A549 (cell line): ENCODE data around the gene TMEM19.

Experiments
- EP300 ChIP-seq, 2 experiments: fragments of >200 bp; sonication (Bioruptor Twin); formaldehyde crosslinking; IDR thresholded peaks; 2 replicates in 1 of 2; 3 replicates in 1 of 2; pipeline ENCODE4 v1.6.1; 2016 to 2017
- ESRRA ChIP-seq: fragments of 150-350 bp; IDR thresholded peaks from 2 replicates; pipeline ENCODE4 v1.6.1; 2014; ENCODE audit warnings: mild to moderate bottlenecking, low read length, borderline replicate concordance
- MAFK ChIP-seq: fragments of 450-650 bp; IDR thresholded peaks from 2 replicates; pipeline ENCODE4 v1.6.1; 2014; ENCODE audit not compliant: partially characterized antibody
- MYC ChIP-seq: IDR thresholded peaks from 2 replicates; pipeline ENCODE4 v1.6.1; 2012; ENCODE audit warnings: mild to moderate bottlenecking, inconsistent platforms, low read length, improper control_type of control experiment, borderline replicate concordance
- PHF8 ChIP-seq: fragments of 200-600 bp; sonication (generic); IDR thresholded peaks from 2 replicates; pipeline ENCODE4 v1.6.1; 2016; ENCODE audit warnings: low read depth, mild to moderate bottlenecking, antibody characterized with exemption, moderate library complexity, borderline replicate concordance
- POLR2A ChIP-seq: IDR thresholded peaks from 2 replicates; pipeline ENCODE4 v1.6.1; 2012; ENCODE audit warnings: mild to moderate bottlenecking, low read length
- RNF2 ChIP-seq: fragments of 200-600 bp; sonication (generic); IDR thresholded peaks from 2 replicates; pipeline ENCODE4 v1.6.1; 2016; ENCODE audit warnings: low read depth, mild to moderate bottlenecking, antibody characterized with exemption, moderate library complexity, borderline replicate concordance
- SMC3 ChIP-seq: fragments of >200 bp; sonication (Bioruptor Twin); formaldehyde crosslinking; IDR thresholded peaks from 3 replicates; pipeline ENCODE4 v1.6.1; 2018; ENCODE audit warnings: inconsistent platforms
- SREBF2 ChIP-seq: fragments of 450-650 bp; IDR thresholded peaks from 2 replicates; pipeline ENCODE4 v1.6.1; 2014; ENCODE audit warnings: mild to moderate bottlenecking, moderate library complexity
- TF ChIP-seq, protein P1 (sequence below): fragments of >200 bp; sonication (Bioruptor Twin); formaldehyde crosslinking; IDR thresholded peaks from 2 replicates; pipeline ENCODE4 v1.6.1; 2016
- TF ChIP-seq, protein P2 (sequence below): fragments of >200 bp; sonication (Bioruptor Twin); formaldehyde crosslinking; IDR thresholded peaks from 3 replicates; pipeline ENCODE4 v1.5.1; 2016
- TF ChIP-seq, protein P3 (sequence below): IDR thresholded peaks from 2 replicates; pipeline ENCODE4 v1.6.1; 2012
- TF ChIP-seq, protein P4 (sequence below): fragments of 450-650 bp; IDR thresholded peaks from 2 replicates; pipeline ENCODE4 v1.6.1; 2014; ENCODE audit warnings: antibody characterized with exemption
- TF ChIP-seq, protein P5 (sequence below): fragments of 150-350 bp; IDR thresholded peaks from 2 replicates; pipeline ENCODE4 v1.6.1; 2014; ENCODE audit warnings: low read depth, mild to moderate bottlenecking, low read length

DNA sequence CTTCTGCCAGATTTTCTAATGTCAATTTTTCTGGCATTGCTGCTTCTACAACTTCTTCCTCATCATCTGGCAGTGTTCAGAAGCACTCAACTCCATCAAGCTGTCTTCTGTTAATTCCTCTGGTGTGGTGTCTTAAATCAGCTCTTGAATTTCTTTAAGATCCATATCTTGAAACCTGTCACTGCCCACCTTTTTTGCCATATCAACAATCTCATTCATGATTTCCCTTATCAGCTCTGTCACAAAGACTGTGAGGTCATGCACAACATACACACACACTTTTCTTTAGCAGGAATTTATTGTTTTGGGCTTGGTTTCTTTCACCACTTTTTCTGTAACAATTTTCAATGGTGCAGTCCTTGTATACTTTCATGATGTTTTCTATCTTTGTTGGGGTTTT, 14.6 kb upstream of the TMEM19 start:
- TF ChIP-seq MAFK (no peak), EP300 (IDR thresholded peaks at IDR 0.05) (no peak), POLR2A (no peak), SREBF2 (no peak), RNF2 (no peak), MYC (no peak), PHF8 (no peak), ESRRA (no peak), SMC3 (no peak)
- TF ChIP-seq, protein P1, sequence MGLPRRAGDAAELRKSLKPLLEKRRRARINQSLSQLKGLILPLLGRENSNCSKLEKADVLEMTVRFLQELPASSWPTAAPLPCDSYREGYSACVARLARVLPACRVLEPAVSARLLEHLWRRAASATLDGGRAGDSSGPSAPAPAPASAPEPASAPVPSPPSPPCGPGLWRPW = no peak
- TF ChIP-seq, protein P2, sequence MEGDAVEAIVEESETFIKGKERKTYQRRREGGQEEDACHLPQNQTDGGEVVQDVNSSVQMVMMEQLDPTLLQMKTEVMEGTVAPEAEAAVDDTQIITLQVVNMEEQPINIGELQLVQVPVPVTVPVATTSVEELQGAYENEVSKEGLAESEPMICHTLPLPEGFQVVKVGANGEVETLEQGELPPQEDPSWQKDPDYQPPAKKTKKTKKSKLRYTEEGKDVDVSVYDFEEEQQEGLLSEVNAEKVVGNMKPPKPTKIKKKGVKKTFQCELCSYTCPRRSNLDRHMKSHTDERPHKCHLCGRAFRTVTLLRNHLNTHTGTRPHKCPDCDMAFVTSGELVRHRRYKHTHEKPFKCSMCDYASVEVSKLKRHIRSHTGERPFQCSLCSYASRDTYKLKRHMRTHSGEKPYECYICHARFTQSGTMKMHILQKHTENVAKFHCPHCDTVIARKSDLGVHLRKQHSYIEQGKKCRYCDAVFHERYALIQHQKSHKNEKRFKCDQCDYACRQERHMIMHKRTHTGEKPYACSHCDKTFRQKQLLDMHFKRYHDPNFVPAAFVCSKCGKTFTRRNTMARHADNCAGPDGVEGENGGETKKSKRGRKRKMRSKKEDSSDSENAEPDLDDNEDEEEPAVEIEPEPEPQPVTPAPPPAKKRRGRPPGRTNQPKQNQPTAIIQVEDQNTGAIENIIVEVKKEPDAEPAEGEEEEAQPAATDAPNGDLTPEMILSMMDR = no peak
- TF ChIP-seq, protein P3, sequence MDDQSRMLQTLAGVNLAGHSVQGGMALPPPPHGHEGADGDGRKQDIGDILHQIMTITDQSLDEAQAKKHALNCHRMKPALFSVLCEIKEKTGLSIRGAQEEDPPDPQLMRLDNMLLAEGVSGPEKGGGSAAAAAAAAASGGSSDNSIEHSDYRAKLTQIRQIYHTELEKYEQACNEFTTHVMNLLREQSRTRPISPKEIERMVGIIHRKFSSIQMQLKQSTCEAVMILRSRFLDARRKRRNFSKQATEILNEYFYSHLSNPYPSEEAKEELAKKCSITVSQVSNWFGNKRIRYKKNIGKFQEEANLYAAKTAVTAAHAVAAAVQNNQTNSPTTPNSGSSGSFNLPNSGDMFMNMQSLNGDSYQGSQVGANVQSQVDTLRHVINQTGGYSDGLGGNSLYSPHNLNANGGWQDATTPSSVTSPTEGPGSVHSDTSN = no peak
- TF ChIP-seq, protein P4, sequence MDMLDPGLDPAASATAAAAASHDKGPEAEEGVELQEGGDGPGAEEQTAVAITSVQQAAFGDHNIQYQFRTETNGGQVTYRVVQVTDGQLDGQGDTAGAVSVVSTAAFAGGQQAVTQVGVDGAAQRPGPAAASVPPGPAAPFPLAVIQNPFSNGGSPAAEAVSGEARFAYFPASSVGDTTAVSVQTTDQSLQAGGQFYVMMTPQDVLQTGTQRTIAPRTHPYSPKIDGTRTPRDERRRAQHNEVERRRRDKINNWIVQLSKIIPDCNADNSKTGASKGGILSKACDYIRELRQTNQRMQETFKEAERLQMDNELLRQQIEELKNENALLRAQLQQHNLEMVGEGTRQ = no peak
- TF ChIP-seq, protein P5, sequence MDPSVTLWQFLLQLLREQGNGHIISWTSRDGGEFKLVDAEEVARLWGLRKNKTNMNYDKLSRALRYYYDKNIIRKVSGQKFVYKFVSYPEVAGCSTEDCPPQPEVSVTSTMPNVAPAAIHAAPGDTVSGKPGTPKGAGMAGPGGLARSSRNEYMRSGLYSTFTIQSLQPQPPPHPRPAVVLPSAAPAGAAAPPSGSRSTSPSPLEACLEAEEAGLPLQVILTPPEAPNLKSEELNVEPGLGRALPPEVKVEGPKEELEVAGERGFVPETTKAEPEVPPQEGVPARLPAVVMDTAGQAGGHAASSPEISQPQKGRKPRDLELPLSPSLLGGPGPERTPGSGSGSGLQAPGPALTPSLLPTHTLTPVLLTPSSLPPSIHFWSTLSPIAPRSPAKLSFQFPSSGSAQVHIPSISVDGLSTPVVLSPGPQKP = no peak
